Astrocyte of the hippocampus (primary cell): ENCODE results near the gene DPP7.
"Not testable (repeated sequence)": the region's sequence is repeated elsewhere in the genome, so short reads cannot be mapped to it uniquely, and the experiment has no call there.

Experiments used
- DNase-seq: peaks from one replicate; pipeline ENCODE4 v3.0.0; 2011; ENCODE audit warnings: low read depth, low spot score

Gene DPP7

GRCh38 chr9:137148242-137148641 is 33.7 kb upstream of the DPP7 start:
- DNase-seq = no peak

- no peak for DNase-seq
These were observed 33.2 kb upstream of the DPP7 start for GRCh38 chr9:137147793-137148160.

- no peak for DNase-seq
These were observed 32.7 kb upstream of the DPP7 start for GRCh38 chr9:137147091-137147792.

- no peak for DNase-seq
These were observed 32.0 kb upstream of the DPP7 start for GRCh38 chr9:137146527-137146918.

- no peak for DNase-seq
These were observed 31.4 kb upstream of the DPP7 start for GRCh38 chr9:137145731-137146526.

GRCh38 chr9:137143459-137143858 is 28.9 kb upstream of the DPP7 start:
- DNase-seq = no peak

GRCh38 chr9:137141976-137142936 is 27.7 kb upstream of the DPP7 start:
- no peak for DNase-seq

- no peak for DNase-seq
These were observed 26.7 kb upstream of the DPP7 start for GRCh38 chr9:137141050-137141810.

- no peak for DNase-seq
These were observed 25.8 kb upstream of the DPP7 start for GRCh38 chr9:137140151-137141012.

GRCh38 chr9:137139468-137140150 is 25.1 kb upstream of the DPP7 start:
- DNase-seq = no peak

GRCh38 chr9:137138722-137139467 is 24.4 kb upstream of the DPP7 start, which contains the start of gene GRIN1:
TSS of gene GRIN1 (plus strand) at chr9:137139154. CDS start at chr9:137139487, 333 bp downstream.
- DNase-seq = peak; percentile 78

GRCh38 chr9:137138058-137138721 is 23.7 kb upstream of the DPP7 start:
- no peak for DNase-seq

GRCh38 chr9:137136881-137137607 is 22.5 kb upstream of the DPP7 start:
- DNase-seq = no peak

GRCh38 chr9:137136261-137136880 is 21.8 kb upstream of the DPP7 start:
- DNase-seq = no peak

GRCh38 chr9:137135154-137135553 is 20.6 kb upstream of the DPP7 start:
- not testable (repeated sequence) for DNase-seq

GRCh38 chr9:137134191-137134590 is 19.7 kb upstream of the DPP7 start:
- DNase-seq = no peak

GRCh38 chr9:137130176-137130755 is 15.7 kb upstream of the DPP7 start:
- no peak for DNase-seq
